Fibroblast of villous mesenchyme (primary cell): ENCODE data around the gene ZNF174. TPM values are rescaled to one million over a fixed set of nuclear protein-coding genes. Genes with fewer than 3 reads are reported as not detected.
A peak's percentile ranks its signal among the peaks of the same experiment; 100 is the strongest.

Experiments
- DNase-seq: peaks from one replicate; pipeline ENCODE4 v3.0.0-alpha.2; 2010; ENCODE audit warnings: low read depth
- H3K4me3 ChIP-seq: 2 replicates; pipeline ENCODE4 v1.5.1; 2011; ENCODE audit warnings: low read depth, mild to moderate bottlenecking, low read length
- CTCF ChIP-seq: IDR thresholded peaks from 2 replicates; pipeline ENCODE4 v1.5.1; 2012; ENCODE audit warnings: low read depth, mild to moderate bottlenecking, low read length; ENCODE audit not compliant: insufficient read depth
- total RNA-seq: library from RNA; depleted of rRNA; stranded (reverse); fragments of >200 nt; gene quantifications from 2 replicates; pipeline ENCODE4 v1.2.3, GENCODE V29; 2012

The ZNF174 gene
- total RNA-seq, 1 donor: 8.6 TPM

GRCh38 chr16:3389663-3390338 lies 11.2 kb upstream of the ZNF174 start:
- no peak for TF ChIP-seq CTCF
- DNase-seq: no peak

GRCh38 chr16:3400446-3400778 lies 603 bp upstream of the ZNF174 start:
- peak overlapping the region; percentile 69 for H3K4me3 ChIP-seq
- no peak for DNase-seq
- TF ChIP-seq CTCF: no peak

More at GRCh38 chr16:3389663-3390338, 11.2 kb upstream of the ZNF174 start:
- H3K4me3 ChIP-seq: no peak overlapping the region

GRCh38 chr16:3401719-3402397 lies 843 bp downstream of the ZNF174 start:
- peak; percentile 24 for DNase-seq
- peak overlapping the region; percentile 69 for H3K4me3 ChIP-seq
- TF ChIP-seq CTCF: no peak

GRCh38 chr16:3408561-3409197 lies 7.7 kb downstream of the ZNF174 start:
- H3K4me3 ChIP-seq: no peak overlapping the region
- TF ChIP-seq CTCF: no peak
- no peak for DNase-seq

- H3K4me3 ChIP-seq: no peak overlapping the region
- DNase-seq: no peak
- no peak for TF ChIP-seq CTCF
These were observed 12.8 kb downstream of the ZNF174 start for GRCh38 chr16:3413730-3414379.

- no peak for TF ChIP-seq CTCF
- DNase-seq: peak; percentile 62
- H3K4me3 ChIP-seq: peak overlapping the region; percentile 53
These were observed 30.8 kb downstream of the ZNF174 start for GRCh38 chr16:3431779-3432219.
